Measurements from ENCODE around the gene FNDC5.

Gene FNDC5

GRCh38 chr1:32865639-32866405 is 4.9 kb downstream of the FNDC5 start:
- DNase-seq (ENCODE audit: low read depth, low spot score), result no peak
- H3K4me3 ChIP-seq (ENCODE audit: low read depth, low read length), result no peak overlapping the region
- in situ Hi-C loops (cut with HindIII; ENCODE audit: low sequenced_read_pairs), result no loop called here
- TF ChIP-seq CTCF (IDR thresholded peaks at IDR 0.05; ENCODE audit: low read depth, low read length), result no peak

GRCh38 chr1:32864375-32865019 is 6.2 kb downstream of the FNDC5 start:
- no peak for DNase-seq (ENCODE audit: low read depth, low spot score)
- TF ChIP-seq CTCF (IDR thresholded peaks at IDR 0.05; ENCODE audit: low read depth, low read length), result no peak
- in situ Hi-C loops (cut with HindIII; ENCODE audit: low sequenced_read_pairs), result no loop called here
- no peak overlapping the region for H3K4me3 ChIP-seq (ENCODE audit: low read depth, low read length)

GRCh38 chr1:32863881-32864245 is 6.8 kb downstream of the FNDC5 start:
- no peak overlapping the region for H3K4me3 ChIP-seq (ENCODE audit: low read depth, low read length)
- no peak for DNase-seq (ENCODE audit: low read depth, low spot score)
- in situ Hi-C loops (cut with HindIII; ENCODE audit: low sequenced_read_pairs), result no loop called here
- no peak for TF ChIP-seq CTCF (IDR thresholded peaks at IDR 0.05; ENCODE audit: low read depth, low read length)

- in situ Hi-C loops (cut with HindIII; ENCODE audit: low sequenced_read_pairs), result no loop called here
- no peak for DNase-seq (ENCODE audit: low read depth, low spot score)
- TF ChIP-seq CTCF (IDR thresholded peaks at IDR 0.05; ENCODE audit: low read depth, low read length), result no peak
- no peak overlapping the region for H3K4me3 ChIP-seq (ENCODE audit: low read depth, low read length)
Observed at GRCh38 chr1:32863218-32863880, 7.4 kb downstream of the FNDC5 start.

GRCh38 chr1:32861904-32862695 is 8.6 kb downstream of the FNDC5 start:
- in situ Hi-C loops (cut with HindIII; ENCODE audit: low sequenced_read_pairs), result no loop called here

More at GRCh38 chr1:32861904-32862695, 8.6 kb downstream of the FNDC5 start:
- no peak overlapping the region for H3K4me3 ChIP-seq (ENCODE audit: low read depth, low read length)
- TF ChIP-seq CTCF (IDR thresholded peaks at IDR 0.05; ENCODE audit: low read depth, low read length), result no peak
- DNase-seq (ENCODE audit: low read depth, low spot score), result no peak
